Ascending aorta (tissue), 2 donors: ENCODE measurements around the gene DLL3. TPM values are rescaled to one million over a fixed set of nuclear protein-coding genes. Genes with fewer than 3 reads are reported as not detected.
A peak's percentile ranks its signal among the peaks of the same experiment; 100 is the strongest.

ENCODE experiments used
- DNase-seq, 2 donors: peaks; one replicate each; pipeline ENCODE4 v3.0.0-alpha.2; 2019; ENCODE audit warnings: low spot score in 2 of 2
- H3K27ac ChIP-seq, 2 donors: fragments of 200-600 bp; sonication (generic); one replicate each; pipeline ENCODE4 v1.5.1; 2016 to 2017; ENCODE audit warnings: mild to moderate bottlenecking in 1 of 2
- H3K27me3 ChIP-seq: fragments of 200-600 bp; sonication (generic); one replicate; pipeline ENCODE4 v1.5.1; 2017
- H3K36me3 ChIP-seq, 2 donors: fragments of 200-600 bp; sonication (generic); one replicate each; pipeline ENCODE4 v1.5.1; 2016
- H3K4me1 ChIP-seq, 2 donors: fragments of 200-600 bp; sonication (generic); one replicate each; pipeline ENCODE4 v1.5.1; 2016 to 2017; ENCODE audit warnings: mild to moderate bottlenecking in 1 of 2
- H3K4me3 ChIP-seq, 2 donors: fragments of 200-600 bp; sonication (generic); one replicate each; pipeline ENCODE4 v1.5.1; 2016 to 2017; ENCODE audit warnings: mild to moderate bottlenecking in 1 of 2
- H3K9me3 ChIP-seq, 2 donors: fragments of 200-600 bp; sonication (generic); one replicate each; pipeline ENCODE4 v1.5.1; 2016
- intact Hi-C: fragments of 100-400 bp; cut with DNase I; formaldehyde crosslinking; loops from one replicate; pipeline ENCODE4 v1.15.1; 2023
- total RNA-seq: library from RNA; depleted of rRNA; stranded (reverse); fragments of >200 nt; gene quantifications from one replicate; pipeline ENCODE4 v1.1.0, GENCODE V29; 2016
- TF ChIP-seq, protein P1 (sequence below), 3 experiments: fragments of 200-600 bp in 2 of 3; fragments of 450-650 bp in 1 of 3; sonication (generic) in 2 of 3; IDR thresholded peaks; one replicate each; pipeline ENCODE4 v1.5.1; 2016 to 2019; ENCODE audit warnings: antibody characterized with exemption in 3 of 3, mild to moderate bottlenecking in 1 of 3, moderate library complexity in 1 of 3

Gene DLL3
- total RNA-seq, 1 donor from 2014 or later: not detected

DNA sequence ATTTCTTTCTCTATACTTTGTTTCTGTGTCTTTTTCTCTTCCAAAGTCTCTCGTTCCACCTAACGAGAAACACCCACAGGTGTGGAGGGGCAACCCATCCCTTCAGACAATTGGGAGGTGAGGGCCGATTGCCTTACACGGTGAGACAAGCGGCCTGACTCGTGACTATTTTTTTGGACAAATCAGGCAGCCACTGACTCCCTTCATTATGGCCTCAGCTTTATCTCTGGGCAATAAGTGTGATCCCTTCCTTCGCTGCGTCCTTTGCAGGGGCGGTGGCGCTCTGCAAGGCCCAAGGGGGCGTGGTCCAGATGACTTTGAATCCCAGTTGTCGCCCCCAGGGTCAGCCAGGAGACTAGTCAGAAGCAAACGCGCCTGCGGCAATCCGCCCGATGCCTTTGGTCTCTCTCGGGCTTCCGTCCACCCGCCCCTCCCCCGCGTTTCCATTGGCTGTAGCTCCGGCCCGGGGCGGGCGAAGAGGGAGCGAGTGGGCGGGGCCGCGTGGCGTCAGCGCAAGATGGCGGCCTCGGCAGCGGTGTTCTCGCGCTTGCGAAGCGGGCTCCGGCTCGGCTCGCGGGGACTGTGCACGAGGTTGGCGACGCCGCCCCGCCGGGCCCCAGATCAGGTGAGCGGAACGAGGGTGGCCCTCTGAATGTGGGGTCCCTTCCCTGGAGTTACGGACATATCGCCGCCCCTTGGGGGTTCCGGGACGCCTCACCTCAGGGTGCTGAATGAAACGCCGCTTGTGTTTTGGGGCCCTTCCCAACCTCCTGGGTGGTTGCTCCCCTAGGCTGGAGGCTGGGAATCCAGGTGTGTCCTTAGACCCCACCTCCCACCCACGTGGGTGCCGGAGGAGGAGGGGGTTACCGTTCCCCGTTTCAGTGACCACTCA is 18.2 kb upstream of the DLL3 start, which contains the start of gene TIMM50:
Gene TIMM50, plus strand, starts transcription at position 502 of the 892 bp plus-strand sequence. Its CDS starts 16 bp downstream, at position 518.
- TF ChIP-seq, protein P1, sequence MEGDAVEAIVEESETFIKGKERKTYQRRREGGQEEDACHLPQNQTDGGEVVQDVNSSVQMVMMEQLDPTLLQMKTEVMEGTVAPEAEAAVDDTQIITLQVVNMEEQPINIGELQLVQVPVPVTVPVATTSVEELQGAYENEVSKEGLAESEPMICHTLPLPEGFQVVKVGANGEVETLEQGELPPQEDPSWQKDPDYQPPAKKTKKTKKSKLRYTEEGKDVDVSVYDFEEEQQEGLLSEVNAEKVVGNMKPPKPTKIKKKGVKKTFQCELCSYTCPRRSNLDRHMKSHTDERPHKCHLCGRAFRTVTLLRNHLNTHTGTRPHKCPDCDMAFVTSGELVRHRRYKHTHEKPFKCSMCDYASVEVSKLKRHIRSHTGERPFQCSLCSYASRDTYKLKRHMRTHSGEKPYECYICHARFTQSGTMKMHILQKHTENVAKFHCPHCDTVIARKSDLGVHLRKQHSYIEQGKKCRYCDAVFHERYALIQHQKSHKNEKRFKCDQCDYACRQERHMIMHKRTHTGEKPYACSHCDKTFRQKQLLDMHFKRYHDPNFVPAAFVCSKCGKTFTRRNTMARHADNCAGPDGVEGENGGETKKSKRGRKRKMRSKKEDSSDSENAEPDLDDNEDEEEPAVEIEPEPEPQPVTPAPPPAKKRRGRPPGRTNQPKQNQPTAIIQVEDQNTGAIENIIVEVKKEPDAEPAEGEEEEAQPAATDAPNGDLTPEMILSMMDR (IDR thresholded peaks at IDR 0.05): no peak
- Histone ChIP-seq H3K36me3 (peaks cover 14 to 30% of the 10 kb centered on the region in 2 donors), H3K9me3 (no peaks in the 10 kb centered on the region), H3K27ac (peak within 1 kb of the TSS; percentile 38 to 82), H3K4me3 (peak within 1 kb of the TSS; percentile 68 to 83), H3K27me3 (no peaks in the 10 kb centered on the region), H3K4me1 (peaks cover 4 to 12% of the 10 kb centered on the region in 2 donors)
- DNase-seq: peak; percentile 79 to 98
- intact Hi-C loops: loop anchor here (1.0 to 2.0 kb wide), 4 partner anchors 36 to 90 kb away; partner anchors contain the start of genes EID2B, MED29, PAF1 and SUPT5H

DNA sequence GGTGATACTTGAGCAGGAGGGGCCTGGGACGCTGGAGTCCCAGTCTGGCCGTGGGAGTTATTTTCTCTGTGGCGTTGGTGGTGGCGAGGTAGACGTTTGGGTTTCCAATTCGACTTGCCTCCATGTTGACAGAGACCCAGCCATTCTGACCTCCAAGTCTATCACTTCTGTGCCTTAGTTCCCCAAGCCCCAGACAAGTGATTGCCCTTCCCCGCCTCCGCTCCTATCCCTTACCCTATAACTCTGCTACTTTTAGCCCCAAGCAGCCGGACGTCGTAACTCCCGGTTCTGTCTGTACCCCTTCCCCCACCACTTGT is 17.6 kb upstream of the DLL3 start:
- peak overlapping the region; percentile 68 to 83 for H3K4me3 ChIP-seq
- TF ChIP-seq, protein P1 (IDR thresholded peaks at IDR 0.05): no peak
- H3K27ac ChIP-seq: peak overlapping the region; percentile 38 to 82
- H3K4me1 ChIP-seq: peaks cover 4 to 12% of the 10 kb centered on the region in 2 donors
- H3K27me3 ChIP-seq: no peaks in the 10 kb centered on the region
- intact Hi-C loops: loop anchor here (2.0 kb wide), 3 partner anchors 36 to 90 kb away; partner anchors contain the start of genes MED29, PAF1 and SUPT5H
- peaks cover 12 to 30% of the 10 kb centered on the region in 2 donors for H3K36me3 ChIP-seq
- no peak for DNase-seq
- H3K9me3 ChIP-seq: no peaks in the 10 kb centered on the region

DNA sequence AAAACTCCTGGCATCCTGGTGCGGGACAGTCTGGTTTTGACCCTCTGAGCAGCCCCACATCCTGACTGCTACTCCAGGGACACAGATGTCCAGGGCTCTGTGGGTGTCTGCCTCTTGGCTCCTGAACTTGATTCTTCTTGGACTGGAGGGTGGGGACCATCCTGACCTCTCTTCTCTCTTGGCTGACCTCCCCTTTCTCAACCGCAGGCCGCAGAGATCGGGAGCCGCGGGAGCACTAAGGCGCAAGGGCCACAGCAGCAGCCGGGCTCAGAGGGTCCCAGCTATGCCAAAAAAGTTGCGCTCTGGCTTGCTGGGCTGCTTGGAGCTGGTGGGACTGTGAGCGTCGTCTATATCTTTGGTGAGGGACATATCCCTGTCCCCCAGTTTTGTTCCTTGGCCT is 17.1 kb upstream of the DLL3 start:
- Histone ChIP-seq H3K9me3 (no peaks in the 10 kb centered on the region), H3K36me3 (peaks cover 16 to 30% of the 10 kb centered on the region in 2 donors), H3K4me1 (peaks cover 4 to 12% of the 10 kb centered on the region in 2 donors), H3K27me3 (no peaks in the 10 kb centered on the region), H3K4me3 (peak overlapping the region; percentile 68 to 83), H3K27ac (no peak overlapping the region)
- TF ChIP-seq, protein P1 (IDR thresholded peaks at IDR 0.05): no peak
- intact Hi-C loops: loop anchor here (2.0 kb wide), 3 partner anchors 37 to 91 kb away; partner anchors contain the start of genes MED29, PAF1 and SUPT5H
- no peak for DNase-seq

DNA sequence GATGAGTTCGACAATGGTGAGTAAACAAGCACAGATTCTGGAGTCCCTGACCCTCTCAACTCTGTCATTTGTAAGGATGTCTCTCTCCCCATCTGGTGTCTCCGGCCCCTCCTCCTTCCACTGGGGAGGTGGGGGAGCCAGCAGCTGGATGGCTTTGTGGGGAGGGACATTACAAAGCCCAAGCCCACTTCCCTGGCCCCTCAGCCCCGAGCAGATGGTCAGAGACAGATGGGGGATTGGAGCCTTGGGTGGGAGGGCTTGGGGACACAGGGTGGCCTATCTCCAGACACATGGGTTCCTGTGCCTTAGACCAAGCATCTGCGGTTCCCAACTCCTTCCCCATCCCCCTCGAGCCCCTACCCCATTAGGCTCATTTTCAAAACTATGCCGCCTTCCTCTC is 15.6 kb upstream of the DLL3 start:
- peaks cover 4 to 12% of the 10 kb centered on the region in 2 donors for H3K4me1 ChIP-seq
- H3K4me3 ChIP-seq: no peak overlapping the region
- no peaks in the 10 kb centered on the region for H3K9me3 ChIP-seq
- peaks cover 30 to 44% of the 10 kb centered on the region in 2 donors for H3K36me3 ChIP-seq
- intact Hi-C loops: no loop called here
- H3K27me3 ChIP-seq: no peaks in the 10 kb centered on the region
- H3K27ac ChIP-seq: no peak overlapping the region
- DNase-seq: no peak
- TF ChIP-seq, protein P1 (IDR thresholded peaks at IDR 0.05): no peak

DNA sequence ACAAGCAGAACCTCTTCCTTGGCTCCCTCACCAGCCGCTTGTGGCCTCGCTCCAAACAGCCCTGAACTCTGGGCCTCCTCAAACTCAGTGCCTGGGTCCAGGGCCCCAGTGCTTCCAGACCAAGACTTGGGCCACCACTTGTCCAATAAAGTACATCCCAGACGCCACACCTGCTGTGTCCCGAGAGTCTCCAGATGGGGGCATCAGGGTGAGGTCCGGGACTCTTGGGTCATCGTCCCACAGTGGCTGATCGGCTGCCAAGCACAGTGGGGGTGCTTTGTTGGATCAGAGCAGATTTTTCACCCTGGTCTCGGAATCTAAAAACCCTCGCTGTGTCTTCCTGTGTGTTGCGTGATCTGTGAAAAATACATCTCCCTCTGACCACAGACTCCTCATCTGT is 9.0 kb upstream of the DLL3 start:
- H3K36me3 ChIP-seq: peaks cover 62 to 72% of the 10 kb centered on the region in 2 donors

More for the DNA sequence above, 9.0 kb upstream of the DLL3 start:
- H3K4me1 ChIP-seq: no peaks in the 10 kb centered on the region
- intact Hi-C loops: no loop called here
- DNase-seq: no peak
- H3K27ac ChIP-seq: no peak overlapping the region
- no peaks in the 10 kb centered on the region for H3K27me3 ChIP-seq
- TF ChIP-seq, protein P1 (IDR thresholded peaks at IDR 0.05): no peak
- no peaks in the 10 kb centered on the region for H3K9me3 ChIP-seq
- H3K4me3 ChIP-seq: no peak overlapping the region
